Endothelial cell (in vitro differentiated cells): Measurements from ENCODE around the gene DCAF15. TPM values are rescaled to one million over a fixed set of nuclear protein-coding genes. Genes with fewer than 3 reads are reported as not detected.

ENCODE experiments used
- DNase-seq: peaks from one replicate; pipeline ENCODE4 v3.0.0; 2021; ENCODE audit warnings: low spot score
- H3K27ac Mint-ChIP-seq: one replicate; pipeline ENCODE4 v1.8.0; 2021; ENCODE audit warnings: mixed read lengths, inconsistent platforms; ENCODE audit not compliant: unreplicated experiment
- H3K27me3 Mint-ChIP-seq: one replicate; pipeline ENCODE4 v1.8.0; 2021; ENCODE audit warnings: mild to moderate bottlenecking, moderate library complexity, mixed read lengths, inconsistent platforms; ENCODE audit not compliant: unreplicated experiment
- H3K36me3 Mint-ChIP-seq: one replicate; pipeline ENCODE4 v1.8.0; 2021; ENCODE audit warnings: mild to moderate bottlenecking, low read depth, mixed read lengths, inconsistent platforms; ENCODE audit not compliant: unreplicated experiment
- H3K4me1 Mint-ChIP-seq: one replicate; pipeline ENCODE4 v1.8.0; 2021; ENCODE audit warnings: mild to moderate bottlenecking, mixed read lengths, inconsistent platforms; ENCODE audit not compliant: unreplicated experiment
- H3K4me3 Mint-ChIP-seq: one replicate; pipeline ENCODE4 v1.8.0; 2021; ENCODE audit warnings: mild to moderate bottlenecking, mixed read lengths, inconsistent platforms; ENCODE audit not compliant: unreplicated experiment
- H3K9me3 Mint-ChIP-seq: one replicate; pipeline ENCODE4 v1.8.0; 2021; ENCODE audit warnings: mixed read lengths, inconsistent platforms; ENCODE audit not compliant: unreplicated experiment
- CTCF ChIP-seq: fragments of 200-600 bp; sonication (generic); IDR thresholded peaks from one replicate; pipeline ENCODE4 v1.5.0; 2021; ENCODE audit warnings: antibody characterized with exemption; ENCODE audit not compliant: unreplicated experiment
- total RNA-seq: library from RNA; stranded (reverse); fragmentation: NEBNext Ultra II Directional; extraction: Animal tissue kit (Norgen Biotek cat#: 25700); gene quantifications from one replicate; pipeline ENCODE4 v1.2.1, GENCODE V29; 2021; ENCODE audit not compliant: unreplicated experiment

Gene DCAF15
- total RNA-seq, 1 donor from 2014 or later, result 53.0 TPM

DNA sequence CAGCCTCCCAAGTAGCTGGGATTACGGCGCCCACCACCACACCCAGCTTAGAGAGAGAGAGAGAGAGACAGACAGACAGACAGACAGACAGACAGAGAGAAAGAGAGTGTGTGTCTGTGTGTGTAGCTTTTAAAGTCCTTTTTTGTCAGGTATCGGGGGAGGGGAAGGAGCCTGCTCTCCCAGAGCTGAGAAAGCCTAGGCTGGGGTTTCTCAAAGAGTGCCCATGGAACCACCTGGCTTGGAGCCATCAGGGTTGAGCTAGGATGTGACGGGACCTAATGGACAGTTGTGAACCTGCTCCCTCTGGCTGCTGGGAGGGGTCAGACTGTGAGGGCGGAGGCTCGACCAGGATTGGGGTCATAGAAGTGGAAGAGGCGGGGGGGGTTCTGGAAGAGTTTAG is 37.2 kb downstream of the DCAF15 start:
- H3K4me1 Mint-ChIP-seq, result peaks cover 18% of the 10 kb centered on the region
- peak overlapping the region; percentile 11 for H3K27ac Mint-ChIP-seq
- H3K4me3 Mint-ChIP-seq, result peak overlapping the region; percentile 5
- no peak for TF ChIP-seq CTCF
- H3K9me3 Mint-ChIP-seq, result no peaks in the 10 kb centered on the region
- peaks cover 17% of the 10 kb centered on the region for H3K36me3 Mint-ChIP-seq
- no peak for DNase-seq
- peaks cover 21% of the 10 kb centered on the region for H3K27me3 Mint-ChIP-seq

- no peaks in the 10 kb centered on the region for H3K9me3 Mint-ChIP-seq
- H3K27me3 Mint-ChIP-seq, result peaks cover 18% of the 10 kb centered on the region
- no peak for TF ChIP-seq CTCF
- H3K36me3 Mint-ChIP-seq, result peaks cover 17% of the 10 kb centered on the region
- DNase-seq, result no peak
- peak overlapping the region; percentile 11 for H3K27ac Mint-ChIP-seq
- H3K4me3 Mint-ChIP-seq, result peak overlapping the region; percentile 5
- peaks cover 18% of the 10 kb centered on the region for H3K4me1 Mint-ChIP-seq
Measured at GRCh38 chr19:13990085-13990484, 37.8 kb downstream of the DCAF15 start.

- no peak for DNase-seq
- Mint-ChIP-seq H3K4me1 (peaks cover 13% of the 10 kb centered on the region), H3K27me3 (peaks cover 15% of the 10 kb centered on the region), H3K36me3 (peaks cover 17% of the 10 kb centered on the region), H3K4me3 (peak overlapping the region; percentile 73), H3K9me3 (no peaks in the 10 kb centered on the region), H3K27ac (peak overlapping the region; percentile 72)
- no peak for TF ChIP-seq CTCF
Measured at GRCh38 chr19:13992025-13992424, 39.7 kb downstream of the DCAF15 start.

DNA sequence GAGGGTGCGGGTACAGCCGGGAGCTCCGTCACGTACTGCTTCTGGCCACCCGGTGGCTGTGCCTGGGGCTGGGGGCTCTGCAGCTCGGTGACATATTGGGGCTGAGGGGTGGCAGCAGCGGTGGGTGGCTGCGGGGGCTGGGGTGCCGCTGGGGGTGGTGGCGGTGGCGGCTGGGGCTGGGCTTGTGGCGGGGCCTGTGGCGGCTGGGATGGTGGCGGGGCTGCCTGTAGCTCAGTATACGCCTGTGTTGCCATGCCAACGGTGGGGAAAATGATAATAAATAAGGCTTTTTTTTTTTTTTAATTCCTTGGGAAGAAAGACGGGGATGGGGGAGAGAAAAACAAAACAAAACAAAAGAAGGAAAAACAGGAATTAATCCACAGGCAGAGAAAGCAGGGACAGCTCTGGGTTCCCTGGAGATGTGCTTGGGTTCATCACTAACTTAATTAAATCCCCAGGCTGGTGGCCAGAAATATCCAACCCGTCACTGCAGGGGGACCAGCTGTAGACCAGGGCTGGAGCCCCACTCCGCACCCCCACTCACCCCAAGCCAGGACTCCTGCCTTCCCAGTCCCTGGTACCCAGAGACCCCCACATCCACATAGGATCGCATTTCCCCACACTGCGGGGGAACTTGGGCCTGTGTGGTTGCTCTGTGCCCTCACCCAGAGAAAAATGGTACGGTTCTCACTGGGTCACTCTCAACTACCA is 41.4 kb downstream of the DCAF15 start:
- Mint-ChIP-seq H3K36me3 (peaks cover 19% of the 10 kb centered on the region), H3K4me1 (peaks cover 2% of the 10 kb centered on the region), H3K27me3 (peaks cover 11% of the 10 kb centered on the region), H3K4me3 (no peak overlapping the region), H3K9me3 (no peaks in the 10 kb centered on the region), H3K27ac (peak overlapping the region; percentile 75)
- TF ChIP-seq CTCF, result no peak
- no peak for DNase-seq

- H3K4me3 Mint-ChIP-seq, result no peak overlapping the region
- H3K27me3 Mint-ChIP-seq, result peaks cover 5% of the 10 kb centered on the region
- H3K27ac Mint-ChIP-seq, result no peak overlapping the region
- H3K4me1 Mint-ChIP-seq, result no peaks in the 10 kb centered on the region
- H3K36me3 Mint-ChIP-seq, result peaks cover 18% of the 10 kb centered on the region
- no peak for DNase-seq
- no peaks in the 10 kb centered on the region for H3K9me3 Mint-ChIP-seq
- TF ChIP-seq CTCF, result no peak
Measured at GRCh38 chr19:13995017-13995728, 42.9 kb downstream of the DCAF15 start.
